Tibial artery (tissue), 4 donors: ENCODE measurements around the gene CCDC91.

Experiments
- DNase-seq, 2 donors: peaks; one replicate each; pipeline ENCODE4 v3.0.0-alpha.2; 2019
- H3K27ac ChIP-seq, 2 donors: fragments of 200-600 bp; sonication (generic) in 1 of 2; 1 replicate in 1 of 2; 2 replicates in 1 of 2; pipeline ENCODE4 v1.5.1; 2018 to 2019; ENCODE audit warnings: mild to moderate bottlenecking in 1 of 2
- H3K27me3 ChIP-seq, 2 donors: fragments of 200-600 bp; sonication (generic) in 1 of 2; one replicate each; pipeline versions ENCODE4 v1.5.1 to v1.6.0; 2016 to 2019
- H3K36me3 ChIP-seq, 3 donors: fragments of 200-600 bp; sonication (generic) in 2 of 3; one replicate each; pipeline ENCODE4 v1.5.1; 2016 to 2019; ENCODE audit warnings: mild to moderate bottlenecking in 2 of 3
- H3K4me1 ChIP-seq, 4 donors: fragments of 200-600 bp; sonication (generic) in 2 of 4; 1 replicate in 3 of 4; 2 replicates in 1 of 4; pipeline ENCODE4 v1.5.1; 2016 to 2019
- H3K4me3 ChIP-seq, 2 donors: fragments of 200-600 bp; sonication (generic) in 1 of 2; 1 replicate in 1 of 2; 2 replicates in 1 of 2; pipeline ENCODE4 v1.5.1; 2018 to 2019; ENCODE audit warnings: mild to moderate bottlenecking in 2 of 2
- H3K9me3 ChIP-seq, 3 donors: fragments of 200-600 bp; sonication (generic) in 1 of 3; one replicate each; pipeline ENCODE4 v1.5.1; 2016 to 2019
- intact Hi-C: fragments of 100-400 bp; cut with DNase I; formaldehyde crosslinking; loops from one replicate; pipeline ENCODE4 v1.15.0; 2023; ENCODE audit warnings: low total_unique reads
- TF ChIP-seq, protein P1 (sequence below), 2 experiments: fragments of 200-600 bp in 1 of 2; fragments of 450-650 bp in 1 of 2; IDR thresholded peaks; one replicate each; pipeline ENCODE4 v1.5.1; 2017 to 2019; ENCODE audit warnings: antibody characterized with exemption in 2 of 2, mild to moderate bottlenecking in 1 of 2, moderate library complexity in 1 of 2

Gene CCDC91

DNA sequence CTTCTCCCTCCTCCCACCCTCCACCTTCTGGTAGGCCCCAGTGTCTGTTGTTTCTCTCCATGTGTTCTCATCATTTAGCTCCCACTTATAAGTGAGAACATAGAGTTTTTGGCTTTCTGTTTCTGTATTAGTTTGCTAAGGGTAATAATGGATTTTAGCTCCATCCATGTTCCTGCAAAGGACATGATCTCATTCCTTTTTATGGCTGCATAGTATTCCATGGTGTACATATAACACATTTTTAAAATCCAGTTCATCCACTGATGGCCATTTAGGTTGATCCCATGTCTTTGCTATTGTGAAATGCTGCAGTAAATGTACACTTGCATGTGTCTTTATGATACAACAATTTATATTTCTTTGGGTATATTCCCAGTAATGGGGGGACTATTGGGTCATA, 96.1 kb downstream of the CCDC91 start:
- H3K4me3 ChIP-seq = no peak overlapping the region
- intact Hi-C loops = no loop called here
- TF ChIP-seq, protein P1, sequence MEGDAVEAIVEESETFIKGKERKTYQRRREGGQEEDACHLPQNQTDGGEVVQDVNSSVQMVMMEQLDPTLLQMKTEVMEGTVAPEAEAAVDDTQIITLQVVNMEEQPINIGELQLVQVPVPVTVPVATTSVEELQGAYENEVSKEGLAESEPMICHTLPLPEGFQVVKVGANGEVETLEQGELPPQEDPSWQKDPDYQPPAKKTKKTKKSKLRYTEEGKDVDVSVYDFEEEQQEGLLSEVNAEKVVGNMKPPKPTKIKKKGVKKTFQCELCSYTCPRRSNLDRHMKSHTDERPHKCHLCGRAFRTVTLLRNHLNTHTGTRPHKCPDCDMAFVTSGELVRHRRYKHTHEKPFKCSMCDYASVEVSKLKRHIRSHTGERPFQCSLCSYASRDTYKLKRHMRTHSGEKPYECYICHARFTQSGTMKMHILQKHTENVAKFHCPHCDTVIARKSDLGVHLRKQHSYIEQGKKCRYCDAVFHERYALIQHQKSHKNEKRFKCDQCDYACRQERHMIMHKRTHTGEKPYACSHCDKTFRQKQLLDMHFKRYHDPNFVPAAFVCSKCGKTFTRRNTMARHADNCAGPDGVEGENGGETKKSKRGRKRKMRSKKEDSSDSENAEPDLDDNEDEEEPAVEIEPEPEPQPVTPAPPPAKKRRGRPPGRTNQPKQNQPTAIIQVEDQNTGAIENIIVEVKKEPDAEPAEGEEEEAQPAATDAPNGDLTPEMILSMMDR (IDR thresholded peaks at IDR 0.05) = no peak
- DNase-seq = no peak
- peaks cover 3 to 47% (median 3%) of the 10 kb centered on the region in 3 donors for H3K9me3 ChIP-seq
- H3K27ac ChIP-seq = no peak overlapping the region
- H3K4me1 ChIP-seq = no peaks in the 10 kb centered on the region
- H3K36me3 ChIP-seq = peaks cover 0 to 13% (median 7%) of the 10 kb centered on the region in 3 donors
- no peaks in the 10 kb centered on the region for H3K27me3 ChIP-seq

DNA sequence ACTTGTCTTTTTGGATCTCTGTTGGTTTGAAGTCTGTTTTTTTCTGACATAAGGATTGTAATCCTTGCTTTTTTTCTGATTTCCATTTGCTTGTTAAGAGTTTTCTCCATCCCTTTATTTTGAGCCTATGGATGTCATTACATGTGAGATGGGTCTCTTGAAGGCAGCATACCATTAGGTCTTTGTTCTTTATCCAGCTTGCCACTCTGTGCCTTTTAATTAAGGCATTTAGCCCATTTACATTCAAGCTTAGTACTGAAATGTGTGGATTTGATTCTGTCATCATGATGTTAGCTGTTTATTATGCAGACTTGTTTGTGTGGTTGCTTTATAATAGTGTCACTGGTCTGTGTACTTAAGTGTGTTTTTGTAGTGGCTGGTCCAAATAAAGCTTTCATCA, 100.0 kb downstream of the CCDC91 start:
- H3K9me3 ChIP-seq = peaks cover 3 to 40% (median 3%) of the 10 kb centered on the region in 3 donors
- no peaks in the 10 kb centered on the region for H3K27me3 ChIP-seq
- H3K36me3 ChIP-seq = peaks cover 0 to 13% (median 13%) of the 10 kb centered on the region in 3 donors
- no peak overlapping the region for H3K4me3 ChIP-seq
- no peaks in the 10 kb centered on the region for H3K4me1 ChIP-seq
- no peak for DNase-seq
- H3K27ac ChIP-seq = no peak overlapping the region
- TF ChIP-seq, protein P1 (IDR thresholded peaks at IDR 0.05) = no peak
- intact Hi-C loops = no loop called here

DNA sequence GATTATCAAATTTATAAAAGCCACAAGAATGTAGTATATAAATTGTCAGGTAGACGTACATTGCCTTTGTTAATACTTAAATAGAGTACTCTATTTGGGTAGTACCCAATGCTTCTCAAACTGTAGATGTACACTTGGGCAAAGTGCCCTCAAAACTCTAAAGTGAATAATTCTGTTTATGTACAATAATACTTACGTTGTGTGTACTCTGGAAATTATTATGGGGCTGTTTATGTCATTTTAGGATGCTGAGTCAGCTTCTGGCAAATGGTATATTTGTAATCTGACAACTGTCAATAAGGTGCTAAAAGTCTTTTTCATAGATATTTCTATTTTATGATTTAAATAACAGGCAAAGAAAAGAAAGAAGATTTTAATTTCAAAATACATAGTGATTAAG, 102.4 kb downstream of the CCDC91 start:
- H3K4me3 ChIP-seq = no peak overlapping the region
- TF ChIP-seq, protein P1 (IDR thresholded peaks at IDR 0.05) = no peak
- intact Hi-C loops = no loop called here

DNA sequence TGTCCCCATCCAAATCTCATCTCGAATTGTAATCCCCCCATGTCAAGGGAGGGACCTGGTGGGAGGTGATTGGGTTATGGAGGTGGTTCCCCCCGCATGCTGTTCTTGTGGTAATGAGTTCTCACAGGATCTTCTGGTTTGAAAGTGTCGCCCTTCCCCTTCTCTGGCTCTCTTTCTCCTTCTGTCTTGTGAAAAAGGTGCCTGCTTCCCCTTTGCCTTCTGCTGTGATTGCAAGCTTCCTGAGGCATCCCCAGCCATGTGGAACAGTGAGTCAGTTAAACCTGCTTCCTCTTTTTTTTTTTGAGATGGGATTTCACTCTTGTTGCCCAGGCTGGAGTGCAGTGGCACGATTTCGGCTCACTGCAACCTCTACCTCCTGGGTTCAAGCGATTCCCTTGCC, 104.0 kb downstream of the CCDC91 start:
- Histone ChIP-seq H3K4me3 (no peak overlapping the region), H3K27ac (no peak overlapping the region), H3K9me3 (peaks cover 0 to 21% (median 3%) of the 10 kb centered on the region in 3 donors), H3K4me1 (peaks cover 0 to 6% (median 0%) of the 10 kb centered on the region in 4 donors), H3K27me3 (no peaks in the 10 kb centered on the region), H3K36me3 (peaks cover 0 to 13% (median 13%) of the 10 kb centered on the region in 3 donors)
- intact Hi-C loops = no loop called here
- no peak for DNase-seq
- TF ChIP-seq, protein P1 (IDR thresholded peaks at IDR 0.05) = no peak

More for the DNA sequence above, 102.4 kb downstream of the CCDC91 start:
- Histone ChIP-seq H3K36me3 (peaks cover 0 to 13% (median 13%) of the 10 kb centered on the region in 3 donors), H3K4me1 (no peaks in the 10 kb centered on the region), H3K27ac (no peak overlapping the region), H3K9me3 (peaks cover 0 to 31% (median 3%) of the 10 kb centered on the region in 3 donors), H3K27me3 (no peaks in the 10 kb centered on the region)
- no peak for DNase-seq

DNA sequence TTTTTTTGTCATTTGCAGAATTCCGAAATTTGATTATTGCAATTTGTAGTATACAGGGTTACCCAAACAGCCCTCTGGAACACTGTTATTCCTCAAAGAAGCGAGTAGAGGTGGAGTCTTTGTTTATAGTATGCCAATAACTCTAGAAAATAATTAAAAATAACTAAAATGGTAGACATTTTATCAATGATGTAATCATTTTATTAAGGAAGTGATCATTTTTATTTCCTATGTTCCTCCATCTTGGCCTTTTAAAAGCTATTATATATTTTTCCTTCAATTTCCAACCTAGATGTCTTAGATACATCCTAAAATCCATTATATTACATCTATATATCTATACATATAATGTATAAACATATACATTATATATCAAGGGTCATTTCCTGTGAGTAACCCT, 106.0 kb downstream of the CCDC91 start:
- DNase-seq = no peak
- Histone ChIP-seq H3K4me3 (no peak overlapping the region), H3K27ac (no peak overlapping the region), H3K36me3 (peaks cover 0 to 7% (median 0%) of the 10 kb centered on the region in 3 donors), H3K4me1 (peaks cover 0 to 9% (median 0%) of the 10 kb centered on the region in 4 donors), H3K27me3 (no peaks in the 10 kb centered on the region), H3K9me3 (peaks cover 0 to 6% (median 0%) of the 10 kb centered on the region in 3 donors)
- intact Hi-C loops = no loop called here
- TF ChIP-seq, protein P1 (IDR thresholded peaks at IDR 0.05) = no peak

DNA sequence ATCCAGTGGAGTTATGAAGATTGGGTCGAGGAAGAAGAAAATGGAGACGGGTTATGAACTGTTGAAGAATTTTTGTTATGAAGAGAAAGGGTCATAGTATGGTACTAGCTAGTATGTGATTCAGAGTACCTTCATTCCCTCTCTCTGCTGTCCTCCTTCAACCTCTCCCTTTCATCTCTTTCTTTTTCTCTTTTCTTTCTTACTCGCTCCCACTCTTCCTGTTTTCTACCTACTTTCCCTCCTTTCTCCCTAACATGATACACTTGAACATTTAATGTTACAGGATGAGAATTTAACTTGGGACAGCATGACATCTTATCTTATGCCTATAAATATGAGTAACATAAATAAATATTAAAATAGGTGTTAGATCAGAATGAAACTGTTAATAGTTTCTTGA, 112.9 kb downstream of the CCDC91 start:
- intact Hi-C loops = no loop called here
- TF ChIP-seq, protein P1 (IDR thresholded peaks at IDR 0.05) = no peak

More for the DNA sequence above, 112.9 kb downstream of the CCDC91 start:
- H3K4me3 ChIP-seq = no peak overlapping the region
- peaks cover 3 to 12% (median 7%) of the 10 kb centered on the region in 3 donors for H3K36me3 ChIP-seq
- H3K9me3 ChIP-seq = no peaks in the 10 kb centered on the region
- H3K27ac ChIP-seq = no peak overlapping the region
- peaks cover 0 to 9% (median 0%) of the 10 kb centered on the region in 4 donors for H3K4me1 ChIP-seq
- H3K27me3 ChIP-seq = no peaks in the 10 kb centered on the region
- no peak for DNase-seq
